ENCODE measurements around the gene QDPR.

- TF ChIP-seq CTCF (conservative IDR thresholded peaks at IDR 0.05 in 1 of 2, IDR thresholded peaks at IDR 0.05 in 1 of 2; ENCODE audit: extremely low read depth in 1 of 2, insufficient read depth in 1 of 2, low read depth in 1 of 2, low read length in 2 of 2) (no peak), EZH2 (IDR thresholded peaks at IDR 0.05; ENCODE audit: borderline replicate concordance, low read length) (no peak)
Measured at GRCh38 chr4:17550549-17550948, 38.7 kb upstream of the QDPR start.
